ENCODE measurements around the gene ADSS2.

- TF ChIP-seq CTCF (IDR thresholded peaks at IDR 0.05) (no peak), POLR2A (IDR thresholded peaks at IDR 0.05) (no peak)
Measured at GRCh38 chr1:244447024-244447423, 4.7 kb downstream of the ADSS2 start.
